H1 (cell line): Measurements from ENCODE around the gene FBXO45. TPM values are rescaled to one million over a fixed set of nuclear protein-coding genes. Genes with fewer than 3 reads are reported as not detected.
A peak's percentile ranks its signal among the peaks of the same experiment; 100 is the strongest.

Experiments
- CEBPB ChIP-seq: IDR thresholded peaks from 2 replicates; pipeline ENCODE4 v1.6.1; 2012; ENCODE audit warnings: low read depth, low read length
- CHD7 ChIP-seq: fragments of 300-600 bp; sonication (generic); IDR thresholded peaks from 2 replicates; pipeline ENCODE4 v1.7.1; 2012; ENCODE audit warnings: low read length, moderate library complexity, mild to moderate bottlenecking, inconsistent platforms; ENCODE audit not compliant: insufficient replicate concordance
- CREB1 ChIP-seq: IDR thresholded peaks from 2 replicates; pipeline ENCODE4 v1.6.1; 2012; ENCODE audit warnings: inconsistent platforms
- CTBP2 ChIP-seq: IDR thresholded peaks from 2 replicates; pipeline ENCODE4 v1.7.0; 2011; ENCODE audit warnings: borderline replicate concordance, mild to moderate bottlenecking, moderate library complexity, mixed read lengths, low read length; ENCODE audit not compliant: insufficient read depth, insufficient read length
- EZH2 ChIP-seq: fragments of 200-600 bp; sonication (generic); IDR thresholded peaks from 2 replicates; pipeline ENCODE4 v1.7.1; 2012; ENCODE audit warnings: low read depth, mild to moderate bottlenecking, moderate library complexity, low read length, inconsistent platforms; ENCODE audit not compliant: severe bottlenecking
- HDAC2 ChIP-seq, 2 experiments: fragments of 300-600 bp in 1 of 2; sonication (generic) in 1 of 2; IDR thresholded peaks; 2 replicates each; pipeline ENCODE4 v1.6.1; 2011 to 2012; ENCODE audit warnings: low read depth in 2 of 2, low read length in 2 of 2, mild to moderate bottlenecking in 2 of 2, moderate library complexity in 2 of 2, borderline replicate concordance in 1 of 2, inconsistent platforms in 1 of 2
- JUN ChIP-seq: IDR thresholded peaks from 2 replicates; pipeline ENCODE4 v1.6.1; 2011; ENCODE audit warnings: low read depth, mild to moderate bottlenecking, improper control_type of control experiment, low read length
- NRF1 ChIP-seq: IDR thresholded peaks from 2 replicates; pipeline ENCODE4 v1.6.1; 2011; ENCODE audit warnings: mild to moderate bottlenecking, low read depth, low read length, improper control_type of control experiment
- PHF8 ChIP-seq: fragments of 200-600 bp; sonication (generic); conservative IDR thresholded peaks from 2 replicates; pipeline ENCODE4 v1.7.1; 2012; ENCODE audit warnings: low read depth, mild to moderate bottlenecking, inconsistent platforms, low read length, moderate library complexity
- POLR2A ChIP-seq, 2 experiments: IDR thresholded peaks; 1 replicate in 1 of 2; 2 replicates in 1 of 2; pipeline ENCODE4 v1.6.1; 2011; ENCODE audit warnings: low read depth in 2 of 2, low read length in 2 of 2, mild to moderate bottlenecking in 2 of 2; ENCODE audit errors: control extremely low read depth in 1 of 2
- SRF ChIP-seq: IDR thresholded peaks from 2 replicates; pipeline ENCODE4 v1.6.1; 2011; ENCODE audit warnings: mild to moderate bottlenecking, low read depth, low read length, moderate library complexity
- polyA plus RNA-seq, 7 experiments: library from polyadenylated mRNA; depleted of rRNA in 3 of 7; stranded (reverse) in 5 of 7; unstranded in 2 of 7; fragments of >200 nt in 5 of 7; fragments of 200-250 nt in 2 of 7; gene quantifications; 1 replicate in 5 of 7; 2 replicates in 1 of 7; 4 replicates in 1 of 7; pipeline versions ENCODE4 v1.2.1 to v1.2.3, GENCODE V29; 2011 to 2013; ENCODE audit warnings: missing spikeins in 2 of 7, mixed read lengths in 2 of 7
- total RNA-seq: library from RNA; stranded (reverse); fragmentation: NEBNext Ultra II Directional; extraction: Animal tissue kit (Norgen Biotek cat#: 25700); gene quantifications from 2 replicates; pipeline ENCODE4 v1.2.1, GENCODE V29; 2021

The FBXO45 gene
- total and polyA plus RNA-seq, 2 of the 8 experiments (the other 6 are each of a cell fraction or from before 2014, with no cell fraction given) = 5.2 to 19.4 TPM

- TF ChIP-seq CHD7 (no peak), HDAC2 (IDR thresholded peaks at IDR 0.05; ENCODE audit: borderline replicate concordance in 1 of 2, low read depth in 2 of 2, low read length in 2 of 2) (no peak), CEBPB (no peak), NRF1 (no peak), JUN (no peak), PHF8 (peak; percentile 47; the same call in 1 of the 2 replicates), SRF (no peak), CTBP2 (no peak), POLR2A (IDR thresholded peaks at IDR 0.05; ENCODE audit: control extremely low read depth in 1 of 2, low read depth in 2 of 2, low read length in 2 of 2) (peak; percentile 12 to 52), EZH2 (no peak), CREB1 (peak; percentile 46; the same call in 1 of the 2 replicates)
Measured at GRCh38 chr3:196528639-196529233, 39.7 kb upstream of the FBXO45 start (continued).
